Spinal cord (tissue), 10 donors: ENCODE measurements around the gene RAD54L. TPM values are rescaled to one million over a fixed set of nuclear protein-coding genes. Genes with fewer than 3 reads are reported as not detected.

Experiments used
- DNase-seq, 6 donors: peaks; one replicate each; pipeline versions ENCODE4 v3.0.0 to v3.0.0-alpha.2; 2013 to 2015; ENCODE audit warnings: low spot score in 6 of 6, low read depth in 4 of 6
- H3K27ac ChIP-seq: one replicate; pipeline ENCODE4 v1.5.1; 2013; ENCODE audit warnings: low read depth, low read length, control low read depth
- H3K27me3 ChIP-seq: one replicate; pipeline ENCODE4 v1.6.1; 2013; ENCODE audit warnings: low read length; ENCODE audit not compliant: control insufficient read depth, insufficient read depth
- H3K36me3 ChIP-seq: one replicate; pipeline ENCODE4 v1.6.1; 2013; ENCODE audit warnings: low read length; ENCODE audit not compliant: control insufficient read depth, insufficient read depth
- H3K4me1 ChIP-seq: one replicate; pipeline ENCODE4 v1.6.1; 2013; ENCODE audit warnings: low read length; ENCODE audit not compliant: control insufficient read depth, insufficient read depth
- H3K4me3 ChIP-seq: one replicate; pipeline ENCODE4 v1.5.1; 2013; ENCODE audit warnings: low read depth, low read length, control low read depth
- H3K9me3 ChIP-seq: one replicate; pipeline ENCODE4 v1.6.1; 2013; ENCODE audit warnings: low read length; ENCODE audit not compliant: control insufficient read depth, insufficient read depth
- WGBS: methylation state at CpG from one replicate; pipeline ENCODE4 v1.1.5; 2013; ENCODE audit warnings: missing lambda C conversion rate; ENCODE audit not compliant: insufficient coverage; 5-methylcytosine and 5-hydroxymethylcytosine counted together
- polyA plus RNA-seq, 2 donors: library from polyadenylated mRNA; unstranded; fragments of 120-200 nt; gene quantifications; one replicate each; pipeline ENCODE4 v1.2.1, GENCODE V29; 2013; ENCODE audit not compliant: insufficient read length in 2 of 2
- total RNA-seq, 2 donors: library from RNA; depleted of rRNA in 1 of 2; stranded (reverse); fragments of 120-200 nt in 1 of 2; fragments of >200 nt in 1 of 2; gene quantifications; one replicate each; pipeline versions ENCODE4 v1.2.3 to v1.2.4, GENCODE V29; 2013 to 2014
- donor health status: healthy.

Gene RAD54L
- total and polyA plus RNA-seq, 4 donors: 2.9 to 8.5 (median 6.1) TPM

- Histone ChIP-seq H3K4me1 (peaks cover 27% of the 10 kb centered on the region), H3K27me3 (no peaks in the 10 kb centered on the region), H3K36me3 (peaks cover 20% of the 10 kb centered on the region), H3K9me3 (no peaks in the 10 kb centered on the region), H3K4me3 (peak overlapping the region; percentile 92), H3K27ac (peak overlapping the region; percentile 96)
- 35% methylated on average over 6 of the region's 6 CpGs for WGBS
- DNase-seq: peak in 2 of 6 donors; percentile 18 to 51
Measured at GRCh38 chr1:46300673-46301405, 53.3 kb downstream of the RAD54L start.

GRCh38 chr1:46301406-46301807 lies 53.8 kb downstream of the RAD54L start:
- 7% methylated on average over 17 of the region's 17 CpGs for WGBS
- Histone ChIP-seq H3K27me3 (no peaks in the 10 kb centered on the region), H3K9me3 (no peaks in the 10 kb centered on the region), H3K27ac (peak overlapping the region; percentile 96), H3K4me3 (peak overlapping the region; percentile 92), H3K4me1 (peaks cover 27% of the 10 kb centered on the region), H3K36me3 (peaks cover 17% of the 10 kb centered on the region)
- no peak for DNase-seq

DNA sequence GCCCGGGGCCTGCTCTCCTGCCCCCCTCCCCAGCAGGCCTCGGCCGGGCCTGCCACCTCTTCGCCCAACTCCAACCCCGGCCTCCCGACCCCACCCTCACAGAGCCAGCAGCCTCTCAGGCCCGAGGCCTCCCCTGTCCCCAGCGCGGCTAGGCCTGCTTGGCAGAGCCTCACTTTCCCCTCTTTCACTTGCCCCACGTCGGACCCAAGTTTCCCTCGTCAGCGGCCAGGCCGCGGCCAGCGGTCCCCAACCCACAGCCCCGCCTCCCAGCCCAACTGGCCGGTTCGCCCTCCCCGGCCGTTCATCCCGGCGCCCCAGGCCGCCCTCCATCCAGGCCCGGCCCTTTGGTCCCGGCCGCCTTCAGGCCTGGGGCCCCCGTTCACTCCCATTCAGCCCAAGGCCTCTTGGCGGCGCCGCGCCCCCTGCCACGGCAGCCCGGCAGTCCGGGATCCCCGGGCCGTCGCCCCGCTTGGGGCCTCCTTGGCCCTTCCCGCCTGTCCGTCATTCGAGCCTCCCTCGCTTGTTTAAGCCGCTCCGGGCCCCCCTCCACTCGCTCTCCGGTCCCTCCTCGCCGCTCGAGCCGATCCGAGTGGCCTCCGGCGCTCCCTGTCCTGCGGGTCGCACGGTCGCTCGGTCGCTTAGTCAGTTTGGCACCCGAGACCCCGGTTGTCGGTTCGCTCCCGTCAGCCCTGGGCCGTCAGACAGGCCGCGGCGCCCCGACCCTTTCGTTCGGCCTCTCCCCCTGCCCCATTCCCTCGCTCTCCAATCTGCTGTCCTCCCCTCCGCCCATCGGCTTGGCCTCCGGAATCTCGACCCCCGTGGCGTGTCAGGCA lies 54.5 kb downstream of the RAD54L start:
- H3K4me3 ChIP-seq: peak overlapping the region; percentile 92
- peaks cover 17% of the 10 kb centered on the region for H3K36me3 ChIP-seq
- peak overlapping the region; percentile 96 for H3K27ac ChIP-seq
- WGBS: under 1% methylated on average over 79 of the region's 79 CpGs
- no peaks in the 10 kb centered on the region for H3K9me3 ChIP-seq
- H3K4me1 ChIP-seq: peaks cover 27% of the 10 kb centered on the region
- H3K27me3 ChIP-seq: no peaks in the 10 kb centered on the region
- peak in 5 of 6 donors; percentile 12 to 75 (median 43) for DNase-seq

DNA sequence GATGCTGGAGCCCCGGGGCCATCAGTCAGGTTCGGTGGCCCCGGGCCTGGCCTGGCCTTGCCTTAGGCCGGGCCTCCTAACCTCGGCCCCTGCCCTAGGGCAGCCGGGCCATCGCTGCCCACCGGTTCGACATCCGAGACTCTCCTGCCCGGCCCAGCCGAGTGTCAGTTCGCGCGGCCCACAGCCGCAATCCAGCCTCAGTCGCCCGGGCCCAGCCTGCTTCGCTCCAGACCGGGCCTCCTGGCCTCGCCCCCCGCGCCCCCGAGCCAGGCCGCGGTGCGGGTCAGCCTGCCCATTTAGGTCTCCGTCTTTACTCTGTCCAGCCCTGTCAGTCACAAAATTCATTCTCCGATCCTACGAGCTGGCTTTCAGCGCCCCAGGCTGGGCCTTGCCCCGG lies 55.1 kb downstream of the RAD54L start:
- peak overlapping the region; percentile 92 for H3K4me3 ChIP-seq
- peak in 4 of 6 donors; percentile 8 to 64 (median 36) for DNase-seq
- peaks cover 11% of the 10 kb centered on the region for H3K36me3 ChIP-seq
- WGBS: under 1% methylated on average over 32 of the region's 32 CpGs
- peak overlapping the region; percentile 96 for H3K27ac ChIP-seq
- no peaks in the 10 kb centered on the region for H3K27me3 ChIP-seq
- H3K9me3 ChIP-seq: no peaks in the 10 kb centered on the region
- H3K4me1 ChIP-seq: peaks cover 27% of the 10 kb centered on the region

DNA sequence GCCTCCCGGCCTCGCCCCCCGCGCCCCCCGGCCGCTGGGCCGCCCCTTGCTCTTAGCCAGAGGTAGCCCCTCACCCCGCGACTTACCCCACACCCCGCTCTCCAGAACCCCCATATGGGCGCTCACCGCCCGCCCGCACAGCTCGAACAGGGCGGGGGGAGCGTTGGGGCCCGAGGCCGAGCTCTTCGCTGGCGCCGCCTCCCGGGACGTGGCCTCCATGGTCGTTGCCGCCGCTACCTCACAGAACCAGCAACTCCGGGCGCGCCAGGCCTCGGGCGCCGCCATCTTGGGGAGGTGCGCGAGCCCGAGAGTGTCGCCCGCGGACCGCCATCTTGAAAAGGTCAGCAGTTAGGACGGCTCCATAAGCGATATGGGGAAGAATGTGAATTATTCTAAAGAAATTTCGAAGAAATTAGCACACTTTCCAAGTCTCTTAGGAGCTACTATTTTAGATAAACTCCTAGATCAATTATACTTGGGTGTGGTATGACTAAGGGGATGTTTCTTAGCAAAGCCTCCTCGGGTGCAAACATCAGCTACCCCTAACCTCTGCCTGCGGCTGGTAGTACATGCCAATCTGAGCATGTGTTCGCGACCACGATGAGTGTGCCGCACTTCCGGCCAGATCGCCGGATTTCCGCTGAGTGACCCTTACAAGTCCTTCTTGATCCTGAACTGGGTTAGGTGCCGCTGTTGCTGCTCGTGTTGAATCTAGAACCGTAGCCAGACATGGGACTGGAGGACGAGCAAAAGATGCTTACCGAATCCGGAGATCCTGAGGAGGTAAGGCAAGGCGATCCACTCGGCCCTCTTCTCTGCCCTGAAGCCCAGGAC lies 55.7 kb downstream of the RAD54L start, which contains the start of the genes LRRC41 and UQCRH:
TSS of gene LRRC41 (minus strand) at position 579 of the 834 bp plus-strand sequence. CDS start at position 285, 294 bp downstream.
TSS of gene UQCRH (plus strand) at position 661 of the 834 bp plus-strand sequence. CDS start at position 730, 69 bp downstream.
- peak; percentile 90 to 98 (median 92) for DNase-seq
- peaks cover 27% of the 10 kb centered on the region for H3K4me1 ChIP-seq
- H3K27ac ChIP-seq: peak within 1 kb of the TSS; percentile 96
- peaks cover 9% of the 10 kb centered on the region for H3K36me3 ChIP-seq
- H3K9me3 ChIP-seq: no peaks in the 10 kb centered on the region
- WGBS: under 1% methylated on average over 53 of the region's 61 CpGs
- no peaks in the 10 kb centered on the region for H3K27me3 ChIP-seq
- peak within 1 kb of the TSS; percentile 92 for H3K4me3 ChIP-seq

- H3K36me3 ChIP-seq: peaks cover 9% of the 10 kb centered on the region
- DNase-seq: peak in 1 of 6 donors; percentile 8
- H3K4me3 ChIP-seq: peak overlapping the region; percentile 92
- H3K4me1 ChIP-seq: peaks cover 27% of the 10 kb centered on the region
- WGBS: 0% methylated on average over 10 of the region's 14 CpGs
- no peaks in the 10 kb centered on the region for H3K27me3 ChIP-seq
- peak overlapping the region; percentile 96 for H3K27ac ChIP-seq
- no peaks in the 10 kb centered on the region for H3K9me3 ChIP-seq
Measured at GRCh38 chr1:46303872-46304326, 56.3 kb downstream of the RAD54L start.

- H3K4me3 ChIP-seq: no peak overlapping the region
- H3K9me3 ChIP-seq: no peaks in the 10 kb centered on the region
- peaks cover 29% of the 10 kb centered on the region for H3K36me3 ChIP-seq
- 100% methylated on average over 5 of the region's 8 CpGs for whole genome bisulfite sequencing
- H3K4me1 ChIP-seq: peaks cover 20% of the 10 kb centered on the region
- H3K27me3 ChIP-seq: no peaks in the 10 kb centered on the region
- DNase-seq: no peak
- H3K27ac ChIP-seq: no peak overlapping the region
Measured at GRCh38 chr1:46306159-46306530, 58.6 kb downstream of the RAD54L start.

DNA sequence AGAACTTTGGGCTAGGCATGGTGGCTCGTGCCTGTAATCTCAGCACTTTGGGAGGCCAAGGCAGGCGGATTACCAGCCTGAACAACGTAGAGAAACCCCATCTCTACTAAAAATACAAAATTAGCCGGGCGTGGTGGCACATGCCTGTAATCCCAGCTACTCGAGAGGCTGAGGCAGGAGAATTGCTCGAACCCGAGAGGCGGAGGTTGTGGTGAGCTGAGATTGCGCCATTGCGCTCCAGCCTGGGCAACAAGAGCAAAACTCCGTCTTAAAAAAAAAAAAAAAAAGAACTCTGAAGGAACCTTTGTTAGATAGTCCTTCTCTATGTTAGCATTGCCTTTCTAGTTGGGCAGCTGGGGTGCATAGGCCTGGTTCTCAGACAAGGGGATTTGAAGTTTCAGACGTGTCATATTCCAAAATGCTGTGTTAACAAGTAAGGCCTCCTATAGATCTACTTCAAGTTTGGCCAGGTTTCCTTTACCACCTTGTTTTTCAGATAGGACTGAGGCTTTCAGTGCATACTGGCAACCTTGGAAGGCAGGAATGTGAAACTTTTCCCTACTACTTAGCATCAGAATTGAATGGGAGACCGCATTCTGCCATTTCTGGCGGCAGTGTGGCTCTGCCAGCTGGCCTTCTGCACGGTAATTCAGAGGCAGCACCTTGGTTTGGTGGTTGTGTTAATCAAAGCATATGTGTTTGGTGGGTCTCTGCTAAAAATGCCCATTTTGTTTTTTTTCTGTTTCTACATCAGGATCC lies 62.0 kb downstream of the RAD54L start:
- no peak overlapping the region for H3K27ac ChIP-seq
- no peak for DNase-seq
- H3K9me3 ChIP-seq: no peaks in the 10 kb centered on the region
- no peaks in the 10 kb centered on the region for H3K27me3 ChIP-seq
- 89% methylated on average over 4 of the region's 16 CpGs for WGBS
- H3K4me3 ChIP-seq: no peak overlapping the region
- peaks cover 8% of the 10 kb centered on the region for H3K4me1 ChIP-seq
- H3K36me3 ChIP-seq: peaks cover 56% of the 10 kb centered on the region
